DMS79 (cell line): ENCODE results near the gene SH3BP1.

Experiments
- DNase-seq: peaks from one replicate; lab custom pipeline; 2025; lab: John Stamatoyannopoulos, UW

Gene SH3BP1

GRCh38 chr22:37659066-37659896, 19.8 kb downstream of the SH3BP1 start:
- no peak for DNase-seq

DNA sequence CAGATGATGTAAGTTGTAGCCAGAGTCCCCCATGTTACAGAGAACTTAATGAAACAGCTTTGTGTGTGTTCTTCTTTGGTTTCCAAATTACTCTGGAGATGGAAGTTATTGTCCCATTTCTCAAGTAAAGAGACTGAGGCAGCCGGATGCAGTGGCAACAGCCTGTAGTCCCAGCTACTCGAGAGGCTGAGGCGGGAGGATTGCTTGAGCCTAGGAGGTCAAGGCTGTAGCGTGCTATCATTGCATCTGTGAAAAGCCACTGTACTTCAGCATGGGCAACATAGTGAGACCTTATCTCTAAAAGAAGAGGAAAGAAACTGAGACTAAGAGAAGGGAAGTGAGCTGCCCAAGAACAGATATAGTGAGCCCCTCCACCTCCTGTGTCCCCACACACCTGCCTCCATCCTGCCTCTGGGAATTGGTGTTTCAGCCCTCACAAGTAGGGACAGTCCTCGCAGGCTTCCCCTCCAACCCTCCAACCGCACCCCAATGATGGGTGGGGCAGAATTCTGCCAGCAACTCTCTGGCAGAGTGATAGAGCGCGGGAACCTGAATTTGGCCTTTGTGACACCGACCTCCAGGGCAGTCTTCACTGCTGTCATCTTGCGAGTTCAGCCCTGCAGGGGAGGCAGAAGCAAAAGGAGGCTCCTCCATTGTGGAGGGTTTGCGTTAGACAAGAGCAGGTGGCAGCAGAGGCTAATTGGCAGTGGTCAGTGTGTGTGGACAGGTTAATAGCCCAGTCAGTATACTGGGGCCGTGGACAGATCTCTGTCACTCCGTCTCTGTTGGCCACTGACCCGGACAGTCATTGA, 20.6 kb downstream of the SH3BP1 start:
- DNase-seq = no peak

- no peak for DNase-seq
Observed at GRCh38 chr22:37660709-37661045, 21.2 kb downstream of the SH3BP1 start.

DNA sequence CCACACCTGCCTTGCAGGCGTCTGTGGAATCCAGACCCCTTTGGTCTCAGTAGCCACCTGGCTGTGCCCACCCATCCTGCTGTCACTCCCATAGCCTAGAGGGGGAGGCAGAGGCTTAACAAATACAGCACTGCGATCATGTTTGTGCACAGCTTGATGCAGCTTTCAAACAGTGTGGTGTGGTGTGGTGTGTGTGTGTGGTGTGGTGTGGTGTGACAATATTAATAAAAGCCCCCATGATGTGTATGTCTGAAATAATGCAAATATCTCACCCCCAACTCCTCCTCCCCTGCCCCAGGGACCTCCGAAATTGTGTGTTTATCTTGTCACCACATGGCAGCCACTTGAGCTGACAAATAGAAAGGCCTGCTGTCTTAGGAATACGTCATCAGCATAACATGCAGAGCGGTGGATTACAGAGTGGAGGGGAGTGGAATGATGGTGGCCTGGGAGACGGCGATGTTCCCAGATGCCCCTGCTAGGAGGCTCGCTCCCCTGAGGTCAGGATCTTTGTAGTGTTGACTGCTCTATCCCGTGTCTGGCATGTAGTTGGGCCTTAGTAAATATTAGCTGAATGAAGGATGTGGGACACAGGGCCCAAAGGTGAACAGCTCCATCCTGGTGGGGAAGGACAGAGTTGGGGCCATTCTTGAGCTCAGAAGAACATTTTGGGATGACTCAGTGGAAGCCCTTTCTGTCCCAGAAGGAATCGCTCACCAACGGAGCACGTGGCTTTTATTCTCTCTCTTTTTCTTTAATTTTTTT, 21.9 kb downstream of the SH3BP1 start:
- DNase-seq = peak; percentile 32

DNA sequence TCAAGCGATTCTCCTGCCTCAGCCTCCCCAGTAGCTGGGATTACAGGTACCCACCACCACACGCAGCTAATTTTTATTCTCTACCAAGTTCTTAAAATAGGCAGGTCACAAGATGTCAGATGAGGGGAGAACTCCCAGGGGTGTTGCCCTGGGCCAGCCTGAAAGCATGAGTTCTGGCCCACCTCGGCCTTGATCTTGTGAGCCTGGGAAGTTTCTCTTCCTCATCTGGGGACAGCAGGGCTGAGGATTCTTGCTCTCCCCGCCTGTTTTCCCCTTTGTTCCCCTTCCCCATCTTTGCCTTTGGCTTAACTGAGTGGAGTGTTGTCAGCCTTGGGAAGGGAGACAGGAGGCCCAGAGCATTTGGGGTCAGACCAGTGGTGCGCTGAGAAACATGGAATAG, 22.6 kb downstream of the SH3BP1 start:
- DNase-seq = no peak

DNA sequence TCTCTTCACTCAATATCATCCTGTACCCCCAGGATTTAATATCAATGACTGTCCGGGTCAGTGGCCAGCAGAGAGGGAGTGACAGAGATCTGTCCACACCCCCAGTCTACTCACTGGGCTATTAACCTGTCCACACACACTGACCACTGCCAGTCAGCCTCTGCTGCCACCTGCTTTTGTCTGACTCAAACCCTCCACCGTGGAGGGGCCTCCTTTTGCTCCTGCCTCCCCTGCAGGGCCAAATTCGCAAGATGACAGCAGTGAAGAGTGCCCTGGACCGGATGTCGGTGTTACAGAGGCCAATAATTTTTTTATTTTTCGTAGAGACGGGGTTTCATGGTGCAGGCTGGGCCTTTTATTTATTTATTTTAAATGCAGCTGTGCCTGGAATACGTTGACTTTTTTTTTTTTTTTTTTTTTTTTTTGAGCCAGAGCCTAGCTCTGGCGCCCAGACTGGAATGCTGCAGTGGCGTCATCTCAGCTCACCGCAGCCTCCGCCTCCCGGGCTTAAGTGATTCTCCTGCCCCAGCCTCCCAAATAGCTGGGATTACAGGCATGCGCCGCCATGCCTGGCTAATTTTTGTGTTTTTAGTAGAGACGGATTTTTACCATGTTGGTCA, 24.2 kb downstream of the SH3BP1 start:
- no peak for DNase-seq

DNA sequence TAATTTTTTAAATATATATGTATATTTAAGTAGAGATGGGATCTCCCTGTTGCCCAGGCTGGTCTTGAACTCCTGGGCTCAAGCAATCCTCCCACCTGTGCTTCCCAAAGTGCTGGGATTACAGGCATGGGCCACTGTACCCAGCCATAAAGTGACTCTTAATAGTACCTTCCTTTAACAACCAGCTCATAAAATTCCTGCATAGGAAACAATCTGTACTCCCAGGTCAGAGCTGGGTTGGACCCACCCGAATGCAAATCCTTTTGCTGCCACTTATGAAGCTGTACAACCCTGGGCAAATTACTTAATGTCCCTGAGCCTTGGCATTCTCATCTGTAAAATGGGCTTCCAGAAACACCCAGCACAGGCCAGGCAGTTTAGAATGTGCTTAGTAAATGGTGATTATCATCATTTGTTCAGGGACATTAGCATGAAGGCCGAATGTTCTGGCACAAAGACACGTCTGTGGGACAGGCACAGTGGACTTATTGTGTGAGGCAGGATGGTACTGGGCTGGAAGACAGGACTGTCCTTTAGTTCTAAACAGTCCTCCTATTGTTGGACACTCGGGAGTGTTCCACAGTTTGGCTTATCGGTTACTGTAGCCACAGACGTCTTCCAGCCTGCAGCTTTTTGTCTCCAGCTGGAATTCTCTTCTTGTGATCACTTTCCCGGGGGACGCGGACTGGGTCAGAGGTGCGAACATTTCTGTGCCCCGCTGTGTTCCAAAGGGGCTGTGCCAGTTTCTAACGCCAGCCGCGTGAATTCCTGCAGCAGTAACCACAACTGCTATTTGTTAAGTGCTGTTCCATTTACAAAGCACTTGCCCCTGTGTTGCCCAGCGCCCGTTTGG, 25.0 kb downstream of the SH3BP1 start:
- DNase-seq = no peak

DNA sequence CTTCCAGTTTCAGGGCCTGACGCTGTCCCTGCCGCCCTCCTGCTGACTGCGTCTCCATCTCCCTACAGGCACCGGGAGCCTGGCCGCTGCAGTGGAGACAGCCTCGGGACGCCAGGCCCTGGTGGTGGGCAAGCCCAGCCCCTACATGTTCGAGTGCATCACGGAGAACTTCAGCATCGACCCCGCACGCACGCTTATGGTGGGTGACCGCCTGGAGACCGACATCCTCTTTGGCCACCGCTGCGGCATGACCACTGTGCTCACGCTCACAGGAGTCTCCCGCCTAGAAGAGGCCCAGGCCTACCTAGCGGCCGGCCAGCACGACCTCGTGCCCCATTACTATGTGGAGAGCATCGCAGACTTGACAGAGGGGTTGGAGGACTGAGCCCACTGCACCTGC, 26.0 kb downstream of the SH3BP1 start:
- no peak for DNase-seq

- no peak for DNase-seq
Observed at GRCh38 chr22:37669586-37669985, 30.1 kb downstream of the SH3BP1 start.

DNA sequence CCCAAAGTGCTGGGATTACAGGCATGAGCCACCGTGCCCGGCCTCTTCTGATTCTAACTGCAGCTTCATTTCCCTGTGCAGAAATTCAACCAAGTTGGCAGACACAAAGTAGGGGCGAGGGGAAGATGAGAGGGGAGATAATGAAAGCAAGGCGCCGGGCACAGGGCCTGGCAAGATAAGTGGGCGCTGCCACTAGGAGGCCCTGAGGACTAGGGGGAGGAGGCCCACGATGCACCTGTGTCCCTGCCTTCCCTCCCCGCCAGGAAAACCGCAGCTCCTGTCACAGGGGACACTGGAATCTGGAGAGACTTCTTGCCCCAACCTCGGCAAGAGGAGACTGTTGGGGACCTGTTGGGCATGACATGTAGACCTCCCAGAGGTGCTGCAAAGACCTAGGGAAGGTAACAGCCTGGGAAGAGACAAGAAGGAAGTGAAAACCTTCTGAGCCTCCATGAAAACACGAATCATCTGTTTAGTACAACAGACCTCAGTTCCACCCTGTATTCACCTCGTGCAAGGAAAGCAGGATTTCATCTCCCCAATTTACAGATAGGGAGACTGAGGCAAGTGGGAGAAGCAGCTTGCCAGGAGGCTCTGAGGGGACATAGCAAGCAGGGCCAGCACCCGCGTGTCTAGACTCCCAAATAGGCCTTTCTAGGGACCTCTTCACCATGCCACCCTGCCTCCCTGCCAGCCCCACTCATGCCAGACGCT, 32.9 kb downstream of the SH3BP1 start:
- no peak for DNase-seq

DNA sequence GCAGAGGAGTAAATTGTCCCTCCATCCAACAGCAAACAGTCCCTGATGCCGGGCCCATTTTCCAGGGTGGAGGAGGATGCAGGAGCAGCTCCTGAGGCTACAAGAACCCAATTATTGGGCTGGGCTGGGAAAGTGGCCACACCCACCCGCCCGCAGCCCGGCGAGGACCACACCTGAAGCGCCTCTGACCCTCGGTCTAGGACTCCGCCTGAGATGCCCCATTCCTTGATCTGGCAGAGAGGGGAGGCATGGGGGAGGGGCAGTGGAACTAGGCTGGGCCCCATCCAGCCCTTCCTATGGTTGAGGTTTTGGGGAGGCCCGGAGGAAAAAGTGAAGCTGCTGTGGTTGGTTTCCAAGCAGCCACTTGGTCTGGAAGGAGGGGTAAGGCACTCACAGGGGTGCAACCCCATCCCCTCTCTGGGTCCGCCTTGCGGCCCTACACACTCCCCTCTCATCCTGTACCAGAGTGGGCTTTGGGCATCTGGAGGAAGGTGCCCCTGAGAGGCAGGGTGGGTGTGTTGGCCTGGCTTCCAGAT, 33.5 kb downstream of the SH3BP1 start:
- no peak for DNase-seq

- DNase-seq = no peak
Observed at GRCh38 chr22:37674248-37674647, 34.8 kb downstream of the SH3BP1 start.

DNA sequence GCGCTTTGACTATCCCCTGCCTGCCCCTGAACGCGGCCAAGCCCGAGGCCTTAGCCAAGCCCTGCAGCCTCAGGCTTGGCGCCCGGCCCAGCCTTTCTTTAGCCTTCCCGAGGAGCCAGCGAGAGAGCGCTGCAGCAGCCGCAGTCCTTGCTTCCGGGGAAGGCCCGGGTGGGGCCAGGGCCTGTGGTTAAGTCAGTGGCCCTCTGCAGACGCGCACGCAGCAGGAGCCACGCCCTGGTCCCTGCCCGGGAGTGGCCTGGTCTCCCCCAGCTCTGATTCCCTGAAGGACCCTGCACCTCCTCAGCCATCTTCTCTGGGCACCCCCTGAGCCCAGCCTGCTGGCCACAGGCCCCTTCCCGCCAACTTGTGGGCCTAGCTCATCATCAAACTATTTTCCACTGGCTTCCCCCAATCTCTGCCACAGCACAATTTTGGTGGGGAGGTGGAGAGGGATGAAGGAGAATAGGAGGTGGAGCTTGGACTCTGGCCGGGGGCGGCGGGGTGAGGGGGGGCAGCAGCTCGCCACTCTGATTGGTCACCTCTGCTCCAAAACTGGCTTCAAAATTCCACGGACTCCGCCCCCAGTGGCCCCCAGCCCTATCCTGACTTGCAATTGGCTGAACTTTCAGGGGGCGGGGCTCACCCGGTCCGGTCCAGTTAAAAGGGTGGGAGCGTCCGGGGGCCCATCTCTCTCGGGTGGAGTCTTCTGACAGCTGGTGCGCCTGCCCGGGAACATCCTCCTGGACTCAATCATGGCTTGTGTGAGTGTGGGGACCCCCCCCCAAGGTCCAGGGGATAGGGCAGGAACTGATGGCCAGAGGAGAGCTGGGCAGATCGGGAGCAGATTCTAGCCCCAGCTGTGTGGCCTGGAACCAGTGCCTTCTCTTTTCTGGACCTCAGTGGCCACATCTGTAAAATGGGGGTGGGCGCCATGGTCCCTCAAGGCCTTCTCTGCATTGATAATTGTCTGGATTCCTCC, 35.8 kb downstream of the SH3BP1 start, which contains the start of gene LGALS1:
Gene LGALS1, plus strand, starts transcription at position 686 of the 979 bp plus-strand sequence. Its CDS starts 67 bp downstream, at position 753.
- DNase-seq = peak; percentile 58

- DNase-seq = no peak
Observed at GRCh38 chr22:37675930-37676735, 36.7 kb downstream of the SH3BP1 start.

- DNase-seq = peak; percentile 34
Observed at GRCh38 chr22:37676736-37677492, 37.4 kb downstream of the SH3BP1 start.

DNA sequence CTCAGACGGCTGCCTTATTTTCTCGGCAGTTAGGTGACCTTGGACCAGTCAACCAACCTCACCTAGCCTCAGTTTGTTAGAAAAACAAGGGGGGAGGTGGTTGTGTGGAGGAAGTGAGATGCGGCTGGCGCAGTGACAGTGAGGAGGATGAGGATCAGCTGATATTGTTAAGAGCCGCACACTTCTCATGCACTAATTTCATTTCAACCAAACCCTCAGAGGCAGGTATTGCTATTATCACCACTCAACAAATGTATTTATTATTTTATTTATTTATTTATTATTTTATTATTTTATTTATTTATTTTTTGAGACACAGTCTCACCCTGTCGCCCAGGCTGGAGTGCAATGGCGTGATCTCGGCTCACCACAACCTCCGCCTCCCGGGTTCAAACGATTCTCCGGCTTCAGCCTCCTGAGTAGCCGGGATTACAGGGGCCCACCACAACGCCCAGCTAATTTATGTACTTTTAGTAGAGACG, 38.1 kb downstream of the SH3BP1 start:
- no peak for DNase-seq

DNA sequence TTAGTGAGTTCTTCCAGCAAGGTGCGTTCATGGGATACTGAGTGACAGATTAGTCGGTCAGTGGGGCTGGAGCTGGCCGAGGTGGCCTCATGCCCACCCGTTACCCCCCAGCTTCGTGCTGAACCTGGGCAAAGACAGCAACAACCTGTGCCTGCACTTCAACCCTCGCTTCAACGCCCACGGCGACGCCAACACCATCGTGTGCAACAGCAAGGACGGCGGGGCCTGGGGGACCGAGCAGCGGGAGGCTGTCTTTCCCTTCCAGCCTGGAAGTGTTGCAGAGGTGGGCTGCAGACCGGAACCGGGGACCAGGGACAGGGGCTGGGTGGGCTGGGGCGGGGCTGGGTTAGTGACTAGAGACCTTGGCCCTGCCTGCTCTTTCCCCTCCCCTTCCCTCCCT, 38.9 kb downstream of the SH3BP1 start:
- no peak for DNase-seq
